Muscle of arm (tissue), 12 donors: Measurements from ENCODE around the gene XIRP1. TPM values are rescaled to one million over a fixed set of nuclear protein-coding genes. Genes with fewer than 3 reads are reported as not detected.

Source experiments
- DNase-seq: peaks from one replicate; pipeline ENCODE4 v3.0.0-alpha.2; 2013
- polyA plus RNA-seq, 12 donors: library from polyadenylated mRNA; unstranded; fragments of 120-200 nt; gene quantifications; one replicate each; pipeline ENCODE4 v1.2.1, GENCODE V29; 2013; ENCODE audit not compliant: insufficient read length in 12 of 12

XIRP1 gene
- polyA plus RNA-seq, 12 donors: 45.8 to 329 (median 123) TPM; not detected in 1

DNA sequence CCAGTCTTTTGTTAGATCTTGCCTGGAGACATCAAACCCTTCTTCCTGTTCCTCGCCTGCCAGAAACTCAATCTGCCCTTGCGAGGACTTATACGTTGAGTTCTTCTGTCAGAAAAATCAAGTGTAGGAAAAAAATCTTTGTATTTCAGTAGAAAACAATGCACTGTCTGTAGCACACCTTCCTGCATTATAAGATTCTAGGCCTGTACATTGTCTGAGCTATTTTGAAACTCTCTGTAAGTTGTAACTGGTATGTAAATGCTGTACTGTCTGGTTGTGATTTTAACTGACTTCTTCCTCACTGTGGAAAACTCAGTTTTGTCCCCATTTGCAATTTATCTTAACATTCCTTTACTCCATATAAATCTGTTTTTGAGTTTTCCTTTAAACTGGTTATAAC lies 17.7 kb upstream of the XIRP1 start:
- no peak for DNase-seq

DNA sequence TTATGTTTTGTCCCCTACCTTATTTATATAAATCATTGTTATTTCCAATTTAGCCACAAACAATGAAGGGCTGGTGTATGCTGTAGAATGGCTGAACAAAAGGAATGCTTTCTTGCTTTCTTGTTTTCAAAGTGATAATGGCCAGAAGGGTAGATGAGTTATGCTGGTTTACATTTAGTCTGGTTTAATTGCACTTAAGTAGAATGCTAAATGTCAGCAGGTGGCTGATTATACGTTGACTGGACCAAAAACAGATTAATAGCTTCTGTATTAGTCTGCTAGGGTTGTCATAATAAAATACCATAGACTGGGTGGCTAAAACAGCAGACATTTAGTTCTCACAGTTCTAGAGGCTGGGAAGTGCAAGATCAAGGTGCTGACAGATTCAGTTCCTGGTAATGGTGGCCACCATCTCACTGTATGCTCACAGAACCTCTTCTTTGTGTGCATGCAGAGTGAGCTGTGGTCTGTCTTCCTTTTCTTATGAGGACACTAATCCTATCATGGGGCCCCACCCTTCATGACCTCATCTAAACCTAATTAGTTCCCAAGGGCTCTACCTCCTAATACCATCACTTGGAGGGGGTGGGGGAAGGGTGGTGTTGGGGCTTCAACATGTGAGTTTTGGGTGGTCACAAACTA lies 17.1 kb upstream of the XIRP1 start:
- DNase-seq: no peak

DNA sequence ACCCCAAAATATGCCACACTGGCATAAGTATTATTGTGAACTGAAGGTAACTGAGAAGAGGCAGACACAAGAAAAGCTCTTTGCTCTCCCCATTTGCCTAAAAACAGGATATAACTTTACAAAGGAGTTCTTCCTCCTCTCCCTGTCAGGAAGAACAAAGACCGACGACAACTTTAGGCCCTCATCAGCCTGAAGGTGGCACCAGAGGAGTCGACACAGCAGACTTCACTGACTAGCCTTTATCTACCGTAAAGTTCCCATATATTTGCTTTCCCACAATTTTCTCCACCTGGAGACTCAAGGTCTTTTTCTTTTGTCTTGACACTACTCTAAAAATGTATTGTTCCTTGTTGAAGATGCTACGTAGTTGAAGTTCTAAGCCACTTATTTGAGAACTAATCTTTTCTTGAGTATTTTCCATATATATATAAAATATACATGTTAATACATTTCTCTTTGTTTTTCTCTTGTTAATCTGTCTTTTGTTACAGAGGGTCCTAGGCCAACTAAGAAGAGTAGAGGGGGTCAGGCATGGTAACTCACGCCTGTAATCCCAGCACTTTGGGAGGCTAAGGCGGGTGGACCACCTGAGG lies 16.2 kb upstream of the XIRP1 start:
- no peak for DNase-seq

DNA sequence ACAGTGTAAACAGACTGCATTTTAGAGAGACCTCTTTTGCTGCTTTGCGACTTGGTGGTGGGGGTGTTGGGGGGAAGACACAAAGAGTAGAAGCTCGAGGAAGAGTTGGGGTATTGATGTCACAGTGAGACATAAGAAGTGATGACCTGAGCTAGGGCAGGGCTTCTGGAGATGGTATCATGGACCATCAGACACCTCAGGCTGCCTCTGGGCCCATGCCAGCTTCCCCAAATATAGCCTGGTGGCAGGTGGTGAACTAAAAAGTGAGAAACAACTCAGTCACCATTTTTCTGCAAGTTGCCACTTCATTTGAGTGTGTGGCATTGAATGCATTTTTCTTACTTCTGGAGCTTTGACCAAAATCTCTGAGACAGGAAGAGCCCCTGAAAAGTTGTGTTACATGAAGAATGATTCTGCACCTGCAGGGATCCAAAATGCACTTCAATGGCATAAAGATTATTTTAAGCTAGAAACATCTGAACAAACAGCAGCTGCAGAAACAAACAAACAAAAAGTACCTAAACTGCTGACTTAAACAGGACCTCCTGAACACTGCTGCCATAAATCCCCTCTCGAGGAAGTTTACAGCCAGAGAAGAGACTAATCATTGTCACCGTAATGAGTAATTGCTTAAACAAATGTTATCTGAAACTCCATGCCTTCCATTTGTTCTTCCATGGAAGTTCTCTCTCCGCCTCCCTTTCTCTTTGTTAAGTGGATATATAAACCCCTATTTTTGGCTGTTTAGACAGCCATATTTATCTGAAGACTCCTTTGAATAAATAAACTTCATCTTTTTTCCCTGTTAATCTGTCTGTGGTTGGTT lies 15.2 kb upstream of the XIRP1 start:
- DNase-seq: no peak

DNA sequence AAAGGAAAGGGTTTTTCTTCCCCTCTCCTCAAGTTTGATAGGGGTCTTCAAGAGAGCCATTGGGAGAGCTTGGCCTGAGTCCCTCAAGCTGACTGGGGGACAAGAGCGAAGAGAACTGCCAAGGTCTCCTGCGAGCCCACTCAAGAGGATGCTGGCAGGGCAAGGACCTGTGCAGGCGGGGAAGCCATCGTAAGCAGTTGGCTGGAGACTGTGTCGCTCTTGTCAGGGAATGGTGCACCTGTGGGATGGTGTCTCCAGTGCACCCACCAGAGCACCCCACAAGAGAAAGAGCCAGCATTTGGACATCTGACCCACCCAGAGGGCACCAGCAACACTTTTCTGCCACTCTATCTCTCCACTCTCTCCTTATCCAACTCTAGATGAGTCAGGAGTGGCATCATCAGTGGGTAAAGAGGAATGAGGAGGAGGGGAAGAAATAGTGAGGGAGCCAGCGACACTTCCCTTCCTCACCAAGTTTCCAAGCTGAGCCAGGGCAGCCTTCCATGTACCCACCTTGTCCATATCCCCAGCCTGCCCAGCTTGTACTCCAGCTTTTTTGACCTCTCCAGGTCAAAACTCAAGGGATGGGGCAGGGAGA lies 13.6 kb upstream of the XIRP1 start:
- no peak for DNase-seq

DNA sequence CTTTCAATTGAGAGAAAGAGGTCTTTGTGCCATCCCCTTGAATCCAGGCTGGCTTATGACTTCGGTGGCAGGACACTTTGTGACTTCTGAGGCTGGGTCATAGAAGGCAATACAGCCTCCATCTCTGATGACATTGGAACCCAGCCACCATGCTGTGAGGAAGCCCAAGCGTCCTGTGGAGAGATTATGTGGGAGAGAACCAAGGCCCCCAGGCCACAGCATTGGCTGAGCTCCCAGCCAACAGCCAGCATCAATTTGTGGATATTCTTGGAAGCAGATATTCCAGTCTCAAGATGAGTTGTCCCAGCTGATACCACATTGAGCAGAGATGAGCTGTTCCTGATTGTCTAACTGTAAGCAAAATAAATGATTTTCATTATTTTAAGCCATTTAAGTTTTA lies 12.7 kb upstream of the XIRP1 start:
- DNase-seq: no peak

DNA sequence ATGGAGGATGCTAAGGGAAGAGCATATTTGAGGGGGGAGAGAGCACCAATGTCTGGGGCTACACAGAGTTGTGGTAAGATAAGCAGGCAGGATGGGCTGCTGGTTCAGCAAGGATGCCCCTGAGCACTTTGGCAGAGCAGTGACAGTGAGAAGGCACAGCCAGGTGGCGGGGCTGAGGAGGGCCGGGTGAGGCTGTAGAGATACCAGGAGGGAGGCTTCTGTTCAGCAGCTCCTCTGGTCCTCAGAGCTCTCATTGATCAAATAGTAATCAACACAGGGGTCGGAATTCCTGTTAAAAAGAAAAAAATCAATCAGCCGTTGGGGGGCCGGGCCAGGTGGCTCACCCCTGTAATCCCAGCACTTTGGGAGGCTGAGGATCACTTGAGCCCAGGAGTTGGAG lies 11.5 kb upstream of the XIRP1 start:
- DNase-seq: no peak

DNA sequence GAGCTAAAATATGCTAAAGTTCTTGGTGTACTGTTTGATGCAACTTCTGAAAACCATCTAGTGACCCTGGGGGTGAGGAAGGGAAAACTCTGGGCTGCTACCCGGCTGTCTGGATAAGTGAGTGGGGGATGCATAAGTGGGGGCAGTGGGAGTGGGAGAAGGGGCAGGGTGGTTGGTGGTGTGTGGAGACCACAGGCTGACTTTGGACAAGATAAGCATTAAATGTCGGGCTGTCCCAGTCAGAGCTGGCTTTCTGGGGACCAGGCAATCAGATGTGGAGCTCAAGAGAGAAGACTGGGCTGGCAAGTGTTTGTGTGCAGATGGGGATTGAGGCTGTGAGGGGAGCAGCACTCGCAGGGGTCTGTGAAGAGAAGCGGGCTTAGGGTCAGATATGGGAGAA lies 11.0 kb upstream of the XIRP1 start:
- DNase-seq: no peak

DNA sequence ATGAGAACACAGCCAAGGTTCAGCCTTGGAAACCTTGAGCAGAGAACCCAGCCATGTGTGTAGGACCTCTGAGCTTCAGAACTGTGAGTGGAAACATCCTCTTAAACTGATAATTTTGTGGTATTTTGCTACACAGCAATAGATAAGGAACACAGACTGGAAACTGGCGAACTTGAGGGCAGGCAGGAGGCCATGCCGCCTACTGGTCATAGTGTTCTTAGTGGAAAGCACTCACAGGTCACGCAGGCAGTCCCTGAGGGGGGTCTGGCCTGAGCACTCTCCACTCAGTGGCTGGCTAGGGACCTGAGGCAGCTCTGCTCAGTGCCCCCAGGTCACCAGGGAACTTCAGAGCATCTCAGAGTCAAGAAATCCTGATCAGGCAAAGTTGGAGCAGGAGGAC lies 9.7 kb upstream of the XIRP1 start:
- DNase-seq: no peak

DNA sequence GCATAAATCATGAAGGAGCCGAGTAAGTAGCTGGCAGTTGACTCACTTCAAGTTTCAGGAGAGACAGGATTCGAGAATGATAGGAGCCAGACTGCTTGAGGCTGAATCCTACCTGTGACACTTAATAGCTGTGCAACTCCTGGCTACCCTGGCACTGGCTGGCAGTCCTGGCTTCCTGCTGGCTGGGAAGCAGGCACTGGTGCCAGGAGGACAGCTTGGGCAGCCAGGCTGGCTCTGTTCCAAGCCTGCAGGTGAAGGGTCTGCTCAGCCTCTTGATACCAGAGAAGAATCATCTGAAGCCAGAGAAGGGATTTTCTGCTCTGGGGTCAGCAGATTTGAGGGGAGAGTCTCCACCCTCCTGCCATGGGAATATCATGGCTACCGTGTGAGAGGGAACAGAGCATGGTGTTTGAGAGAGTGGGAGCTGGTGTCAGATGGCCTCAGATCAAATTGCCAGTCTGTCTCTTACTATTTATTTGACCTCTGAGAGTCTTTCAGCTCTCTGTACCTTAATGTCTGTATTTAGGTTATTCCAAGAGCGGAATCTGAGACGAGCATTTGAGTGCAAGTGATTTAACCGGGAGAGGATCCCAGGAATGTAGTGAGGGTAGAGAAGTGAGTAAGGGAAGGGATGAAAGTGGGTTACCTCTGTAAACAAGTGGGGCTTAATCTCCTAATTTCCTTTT lies 4.4 kb upstream of the XIRP1 start:
- DNase-seq: no peak

DNA sequence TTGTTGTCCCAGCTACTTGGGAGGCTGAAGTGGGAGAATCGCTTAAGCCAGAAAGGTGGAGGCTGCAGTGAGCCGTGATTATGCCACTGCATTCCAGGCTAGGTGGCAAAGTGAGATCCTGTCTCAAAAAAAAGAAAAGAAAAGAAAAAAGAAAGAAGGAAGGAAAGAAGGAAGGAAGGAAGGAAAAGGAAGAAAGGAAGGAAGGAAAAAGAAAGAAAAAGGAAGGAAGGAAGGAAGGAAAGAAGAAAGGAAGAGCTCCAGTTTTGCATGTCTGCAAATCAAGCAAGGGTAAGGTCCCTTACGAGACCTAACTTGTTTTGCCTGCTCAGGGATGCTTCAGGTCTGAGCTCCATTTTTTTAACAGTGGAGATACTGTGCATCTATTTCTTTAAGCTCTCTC lies 3.6 kb upstream of the XIRP1 start:
- no peak for DNase-seq

DNA sequence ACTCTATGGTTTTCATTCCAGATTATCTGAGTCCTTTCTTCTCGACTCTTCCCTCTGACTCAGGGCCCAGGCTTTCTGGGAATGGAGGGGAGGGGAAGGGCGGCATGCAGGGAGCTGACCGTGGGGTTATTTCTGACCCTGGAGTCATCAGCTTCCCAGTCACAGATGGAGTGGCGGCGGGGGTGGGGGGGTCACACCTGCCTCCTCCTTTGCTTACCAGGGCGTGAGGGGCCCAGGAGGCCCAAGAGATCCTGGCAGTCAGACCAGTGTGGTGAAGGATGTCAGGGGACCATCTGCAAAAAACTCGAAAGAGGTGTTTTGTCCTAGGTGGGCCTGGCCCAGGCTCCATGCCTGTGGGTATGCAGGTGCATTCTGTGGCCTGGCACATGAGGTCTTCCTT lies 996 bp upstream of the XIRP1 start:
- DNase-seq: no peak

DNA sequence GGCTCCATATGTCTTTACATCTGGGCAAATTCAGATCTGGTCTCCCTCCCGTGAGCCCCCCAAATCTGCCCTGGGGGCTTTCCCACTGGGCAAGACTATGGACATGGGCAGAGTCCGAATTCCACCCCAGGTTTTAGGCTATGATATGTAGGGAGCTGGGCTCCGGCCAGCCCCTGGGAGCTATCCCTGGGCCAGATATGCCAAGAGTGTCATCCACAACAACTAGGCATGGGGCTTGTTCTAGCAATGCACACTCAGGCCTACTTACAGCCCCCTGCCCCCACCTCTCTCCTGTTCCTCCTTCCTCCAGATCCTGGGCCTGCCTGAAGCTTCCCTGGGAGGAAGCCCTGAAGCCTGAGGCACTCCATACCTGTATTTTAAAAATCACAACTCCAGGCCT lies 622 bp downstream of the XIRP1 start:
- DNase-seq: no peak

DNA sequence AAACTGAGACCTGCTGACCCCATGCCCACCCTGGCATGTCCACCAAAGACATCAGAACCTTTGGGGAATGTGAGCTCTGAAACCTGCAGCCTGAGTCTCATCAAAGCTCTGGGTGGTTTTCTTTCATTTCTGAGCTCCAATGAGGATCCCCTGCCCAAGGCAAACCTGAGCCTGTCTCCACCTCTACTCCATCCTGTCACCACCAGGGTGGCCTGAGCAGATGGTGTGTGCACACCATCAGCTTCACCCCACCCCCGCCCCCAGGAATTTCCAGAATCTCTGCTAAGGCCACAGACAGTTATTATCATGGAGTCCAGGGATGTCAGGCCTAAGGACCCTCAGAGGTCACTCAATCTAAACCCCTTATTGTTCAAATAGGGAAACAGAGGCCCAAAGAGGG lies 1.3 kb downstream of the XIRP1 start:
- no peak for DNase-seq

DNA sequence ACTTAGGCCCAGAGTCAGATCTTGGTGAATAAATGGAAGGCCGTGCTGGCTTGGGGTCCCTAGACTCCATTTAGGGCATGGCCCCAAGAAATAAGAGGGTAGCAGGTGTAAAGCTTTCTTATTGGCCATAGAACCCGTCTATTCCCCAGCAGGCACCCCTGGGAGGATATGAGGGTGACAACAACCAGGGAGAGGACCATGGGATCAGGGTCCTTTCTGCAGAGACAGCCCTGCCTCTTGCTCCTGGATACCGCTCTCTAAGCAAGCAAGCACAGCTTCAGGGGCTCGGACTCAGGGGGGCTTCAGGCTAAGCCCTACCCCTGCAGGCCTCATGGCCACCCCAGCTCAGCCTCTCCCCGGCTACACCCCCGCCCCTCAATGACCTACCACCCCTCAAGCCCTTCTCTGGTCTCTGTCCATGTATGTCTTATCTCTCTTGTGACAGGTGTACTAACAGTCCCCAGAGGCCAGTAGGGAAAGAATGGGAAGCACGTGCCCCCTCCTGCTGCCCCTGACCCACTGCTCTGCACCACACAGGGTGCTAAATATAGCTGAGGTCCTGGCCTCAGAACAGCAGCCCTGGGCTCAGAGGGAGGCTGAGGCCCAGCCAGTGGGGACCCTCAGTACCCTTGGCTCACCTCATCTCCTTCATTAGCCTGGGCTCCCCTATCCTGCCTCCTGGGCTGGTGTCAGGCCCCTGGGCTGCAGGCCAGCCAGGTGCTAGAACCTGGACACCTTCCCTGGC lies 1.9 kb downstream of the XIRP1 start:
- DNase-seq: no peak

DNA sequence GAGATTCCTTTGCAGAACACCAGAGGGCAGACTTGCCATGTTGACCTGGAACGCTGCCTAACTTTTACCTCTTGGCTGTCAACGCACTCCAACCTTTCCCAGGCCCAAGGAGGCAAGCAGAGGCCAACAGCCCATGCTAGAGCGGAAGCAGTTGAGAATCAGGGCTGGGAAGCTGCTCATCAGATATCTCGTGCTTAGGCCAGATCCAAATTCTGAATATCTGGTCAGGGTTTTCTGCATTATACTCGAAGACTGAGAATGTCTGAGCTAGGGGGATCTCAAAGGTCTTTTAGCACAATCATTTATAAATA lies 2.5 kb downstream of the XIRP1 start:
- DNase-seq: no peak

DNA sequence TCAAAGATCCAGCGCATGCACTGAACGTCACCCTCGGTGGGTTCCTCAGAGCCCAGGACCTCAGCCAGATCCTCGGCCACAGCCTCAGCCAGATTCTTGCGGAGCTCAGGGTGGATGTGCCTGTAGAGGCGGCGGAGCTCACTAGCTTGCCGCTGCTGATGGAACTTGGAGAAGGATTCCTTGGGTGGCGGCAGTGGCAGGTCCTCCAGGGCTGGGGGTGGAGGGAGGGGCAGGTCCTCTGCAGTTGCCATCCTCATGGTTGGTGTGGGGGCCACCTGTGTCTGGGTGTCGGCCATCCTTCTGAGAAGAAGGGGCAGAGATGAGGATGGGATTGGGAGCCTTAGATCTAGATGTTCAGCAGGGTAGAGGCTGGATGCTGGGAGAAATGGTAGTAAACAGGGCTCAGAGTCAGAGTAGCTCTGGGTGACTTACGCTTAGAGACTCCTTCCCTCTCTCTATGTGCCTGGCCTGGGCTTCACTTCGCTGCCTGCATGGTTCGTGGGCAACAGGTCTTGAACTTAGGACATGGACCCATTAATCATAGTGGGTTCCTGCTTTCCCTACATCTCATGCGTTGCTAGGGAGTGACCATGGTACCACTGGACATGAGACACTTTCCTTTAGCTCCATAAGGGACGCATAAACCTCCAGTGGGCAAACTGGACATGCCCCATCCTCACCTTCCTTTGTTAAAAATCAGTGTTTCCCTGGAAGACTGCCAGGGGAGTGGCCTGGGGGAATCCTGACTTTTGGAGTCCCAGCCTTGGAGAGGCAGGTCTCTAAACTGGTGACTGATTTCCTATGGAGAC lies 3.0 kb downstream of the XIRP1 start:
- no peak for DNase-seq

DNA sequence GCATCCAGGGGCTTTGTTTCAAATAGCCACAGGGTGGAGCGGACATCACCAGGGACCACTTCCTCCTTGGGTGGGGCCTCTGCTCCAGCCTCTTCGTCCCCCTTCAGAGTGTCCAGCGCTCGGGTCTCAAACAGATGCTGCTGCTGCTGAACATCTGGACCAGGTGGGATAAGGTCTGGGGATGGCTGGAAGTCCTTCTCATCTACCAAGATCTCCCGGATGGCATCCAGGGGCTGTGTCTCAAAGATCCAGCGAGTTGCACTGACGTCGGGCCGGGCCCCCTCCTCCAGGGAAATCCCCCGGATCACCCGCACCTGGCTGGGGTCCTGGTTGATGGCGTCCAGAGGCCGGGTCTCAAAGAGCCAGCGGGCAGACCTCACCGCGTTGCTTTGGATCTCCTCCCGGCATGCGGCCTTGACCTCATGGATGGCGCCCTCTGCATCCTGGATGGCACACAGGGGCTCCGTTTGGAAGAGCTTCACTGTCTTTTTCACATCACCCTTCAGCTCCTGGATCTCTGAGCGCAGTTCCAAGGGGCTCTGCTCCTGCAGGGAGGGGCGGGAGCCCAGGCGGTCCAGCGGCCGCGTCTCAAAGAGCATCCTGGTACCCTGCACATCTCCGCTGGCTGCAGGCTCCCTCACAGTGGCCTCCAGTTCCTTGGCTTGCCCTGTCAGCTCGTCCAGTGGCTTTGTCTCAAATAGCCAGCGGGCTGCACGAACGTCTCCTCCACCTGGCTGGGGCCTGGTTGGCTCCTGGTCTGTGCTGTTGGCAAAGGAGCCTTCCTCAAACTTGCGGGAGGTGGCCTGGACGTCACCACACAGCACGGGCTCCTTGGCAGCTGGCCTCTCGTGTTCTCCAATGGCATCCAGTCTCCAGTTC lies 3.9 kb downstream of the XIRP1 start:
- no peak for DNase-seq

DNA sequence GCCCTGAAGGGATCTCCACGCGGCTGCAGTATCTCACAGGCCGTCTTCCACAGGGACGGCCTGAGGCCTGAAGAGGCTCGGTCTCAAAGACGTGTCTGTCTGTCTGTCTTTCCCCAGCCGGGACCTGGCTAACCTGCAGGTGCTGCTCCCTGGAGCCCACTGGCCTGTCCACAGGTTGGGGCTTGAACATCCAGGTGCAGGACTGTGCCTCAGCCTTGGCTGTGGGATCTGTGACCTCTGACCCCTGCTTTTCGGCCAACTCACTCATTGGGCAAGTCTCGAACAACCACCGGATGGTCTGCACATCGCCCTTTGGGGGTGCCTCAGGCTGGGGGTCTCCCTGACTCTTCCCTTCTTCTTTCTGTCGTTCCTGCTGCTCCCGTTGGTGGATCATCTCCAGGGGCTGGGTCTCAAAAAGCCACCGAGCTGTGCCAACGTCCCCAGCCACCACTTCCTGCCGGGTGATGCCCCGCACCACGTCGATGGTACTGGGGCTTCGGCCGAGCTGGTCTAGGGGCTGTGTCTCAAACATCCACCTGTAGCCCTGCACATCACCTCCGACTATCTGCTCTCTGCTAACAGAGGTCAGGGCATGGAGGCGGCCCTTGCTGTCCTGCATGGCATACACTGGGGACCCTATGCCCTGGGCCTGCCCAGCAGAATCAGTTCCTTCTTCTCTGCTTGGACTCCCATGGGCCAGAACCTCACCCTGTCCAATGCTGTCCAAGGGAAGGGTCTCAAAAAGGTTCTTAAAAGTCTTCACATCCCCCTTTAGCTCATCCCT lies 4.8 kb downstream of the XIRP1 start:
- DNase-seq: no peak
